ENCODE data around the gene ZNF644. TPM values are rescaled to one million over a fixed set of nuclear protein-coding genes. Genes with fewer than 3 reads are reported as not detected.

The ZNF644 gene
- total RNA-seq, 2 donors from 2014 or later: 36.3 to 54.3 TPM

DNA sequence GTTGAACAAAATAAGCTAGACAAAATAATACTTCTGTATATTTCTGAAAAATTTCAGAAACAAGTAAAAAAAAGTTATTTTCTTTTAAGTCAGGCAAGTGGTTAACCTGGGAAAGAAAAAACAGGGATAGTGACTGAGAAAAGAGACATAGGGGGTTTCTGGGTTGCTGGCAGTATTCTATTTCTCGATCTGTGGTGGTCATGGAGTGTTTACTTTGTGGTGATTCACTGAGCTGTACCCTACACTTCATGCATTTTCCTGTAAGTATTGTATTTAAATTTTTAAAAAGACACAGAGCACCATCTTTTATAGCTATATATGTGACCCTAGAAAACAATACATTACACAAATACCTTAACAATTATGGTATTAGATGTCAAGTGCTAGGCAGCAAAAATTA lies 58.2 kb downstream of the ZNF644 start:
- intact Hi-C loops (cut with DNase I): no loop called here
- Histone ChIP-seq H3K36me3 (no peaks in the 10 kb centered on the region), H3K4me1 (replicated peaks) (no peaks in the 10 kb centered on the region), H3K27me3 (replicated peaks; ENCODE audit: insufficient read depth) (no peaks in the 10 kb centered on the region), H3K4me3 (no peak overlapping the region), H3K27ac (no peak overlapping the region), H3K9me3 (no peaks in the 10 kb centered on the region)
- TF ChIP-seq POLR2A (IDR thresholded peaks at IDR 0.05) (no peak), CTCF (IDR thresholded peaks at IDR 0.05) (no peak), POLR2AphosphoS5 (IDR thresholded peaks at IDR 0.05) (no peak)
- WGBS: 64% methylated on average over 1 of the region's 1 CpG
- DNase-seq (ENCODE audit: low spot score): no peak

GRCh38 chr1:90963236-90963635 lies 58.6 kb downstream of the ZNF644 start:
- Histone ChIP-seq H3K27ac (no peak overlapping the region), H3K4me3 (no peak overlapping the region), H3K27me3 (replicated peaks; ENCODE audit: insufficient read depth) (no peaks in the 10 kb centered on the region), H3K4me1 (replicated peaks) (no peaks in the 10 kb centered on the region), H3K9me3 (no peaks in the 10 kb centered on the region), H3K36me3 (no peaks in the 10 kb centered on the region)
- 94% methylated on average over 2 of the region's 2 CpGs for WGBS
- DNase-seq (ENCODE audit: low spot score): no peak
- intact Hi-C loops (cut with DNase I): no loop called here
- no peak for TF ChIP-seq CTCF (IDR thresholded peaks at IDR 0.05)
- TF ChIP-seq POLR2AphosphoS5 (IDR thresholded peaks at IDR 0.05): no peak
- TF ChIP-seq POLR2A (IDR thresholded peaks at IDR 0.05): no peak

DNA sequence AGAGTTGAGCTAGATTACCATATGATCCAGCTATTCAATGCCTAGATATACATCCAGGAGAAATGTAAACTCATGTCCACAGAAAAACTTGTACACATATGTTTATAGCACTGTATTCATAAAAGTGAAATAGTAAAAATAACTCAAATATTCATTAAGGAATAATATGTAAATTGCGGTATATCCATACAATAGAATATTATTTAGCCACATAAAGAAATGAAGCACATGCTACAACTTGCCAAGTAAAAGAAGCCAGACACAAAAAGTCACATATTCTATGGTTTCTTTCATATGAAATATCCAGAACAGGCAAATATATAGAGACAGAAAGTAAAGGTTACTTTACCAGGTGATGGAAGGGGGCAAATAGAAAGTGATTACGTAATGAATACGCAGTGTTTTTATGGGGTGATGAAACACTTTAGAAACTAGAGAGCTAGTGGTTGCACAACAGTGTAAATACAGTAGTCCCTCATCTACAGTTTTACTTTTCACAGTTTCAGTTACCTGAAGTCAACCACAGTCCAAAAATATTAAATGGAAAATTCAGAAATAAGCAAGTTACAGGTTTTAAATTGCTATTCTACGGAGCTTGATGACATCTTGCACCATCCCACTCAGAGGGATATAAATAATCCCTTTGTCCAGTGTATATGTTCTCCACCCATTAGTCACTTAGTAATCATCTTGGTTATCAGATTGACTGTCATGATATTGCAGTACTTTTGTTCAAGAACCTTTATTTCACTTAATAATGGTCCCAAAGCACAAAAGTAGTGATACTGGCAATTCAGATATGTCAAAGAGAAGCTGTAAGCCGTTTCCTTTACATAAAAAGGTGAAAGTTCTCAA lies 62.3 kb downstream of the ZNF644 start:
- H3K4me1 ChIP-seq (replicated peaks): no peaks in the 10 kb centered on the region
- H3K4me3 ChIP-seq: no peak overlapping the region
- H3K27ac ChIP-seq: no peak overlapping the region
- WGBS: 77% methylated on average over 5 of the region's 5 CpGs
- no peak for TF ChIP-seq CTCF (IDR thresholded peaks at IDR 0.05)
- TF ChIP-seq POLR2AphosphoS5 (IDR thresholded peaks at IDR 0.05): no peak
- no peak for TF ChIP-seq POLR2A (IDR thresholded peaks at IDR 0.05)
- DNase-seq (ENCODE audit: low spot score): no peak
- intact Hi-C loops (cut with DNase I): no loop called here
- no peaks in the 10 kb centered on the region for H3K27me3 ChIP-seq (replicated peaks; ENCODE audit: insufficient read depth)
- H3K36me3 ChIP-seq: no peaks in the 10 kb centered on the region
- H3K9me3 ChIP-seq: no peaks in the 10 kb centered on the region

- H3K4me3 ChIP-seq: no peak overlapping the region
- no peaks in the 10 kb centered on the region for H3K36me3 ChIP-seq
- no peaks in the 10 kb centered on the region for H3K4me1 ChIP-seq (replicated peaks)
- no peaks in the 10 kb centered on the region for H3K9me3 ChIP-seq
- no peak overlapping the region for H3K27ac ChIP-seq
- no peaks in the 10 kb centered on the region for H3K27me3 ChIP-seq (replicated peaks; ENCODE audit: insufficient read depth)
- TF ChIP-seq POLR2AphosphoS5 (IDR thresholded peaks at IDR 0.05): no peak
- no peak for TF ChIP-seq CTCF (IDR thresholded peaks at IDR 0.05)
- no peak for TF ChIP-seq POLR2A (IDR thresholded peaks at IDR 0.05)
- DNase-seq (ENCODE audit: low spot score): no peak
- intact Hi-C loops (cut with DNase I): no loop called here
These were observed 64.3 kb downstream of the ZNF644 start for GRCh38 chr1:90957497-90957896.

DNA sequence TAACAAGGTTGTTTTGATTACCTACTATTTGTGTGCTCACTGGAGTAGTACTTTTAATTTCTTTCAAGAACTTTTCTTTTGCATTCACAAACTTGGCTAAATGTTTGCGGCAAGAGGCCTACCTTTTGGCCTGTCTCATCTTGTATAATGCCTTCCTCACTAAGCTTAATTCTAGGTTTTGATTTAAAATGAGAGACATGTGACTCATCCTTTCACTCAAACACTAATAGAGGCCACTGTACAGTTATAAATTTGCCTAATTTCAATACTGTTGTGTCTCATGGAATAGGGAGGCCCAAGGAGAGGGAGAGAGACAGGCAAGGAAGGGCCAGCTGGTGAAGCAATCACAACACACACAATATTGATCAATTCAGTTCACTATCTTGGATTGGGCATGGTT lies 66.1 kb downstream of the ZNF644 start:
- Histone ChIP-seq H3K9me3 (no peaks in the 10 kb centered on the region), H3K27ac (no peak overlapping the region), H3K4me3 (no peak overlapping the region), H3K4me1 (replicated peaks) (no peaks in the 10 kb centered on the region), H3K36me3 (no peaks in the 10 kb centered on the region), H3K27me3 (replicated peaks; ENCODE audit: insufficient read depth) (no peaks in the 10 kb centered on the region)
- TF ChIP-seq POLR2AphosphoS5 (IDR thresholded peaks at IDR 0.05) (no peak), POLR2A (IDR thresholded peaks at IDR 0.05) (no peak), CTCF (IDR thresholded peaks at IDR 0.05) (no peak)
- intact Hi-C loops (cut with DNase I): no loop called here
- WGBS: 100% methylated on average over 1 of the region's 1 CpG
- DNase-seq (ENCODE audit: low spot score): no peak

Data from prostate gland (tissue), 2 donors.